Gastroesophageal sphincter (tissue), 4 donors: ENCODE results near the gene GRID2. TPM values are rescaled to one million over a fixed set of nuclear protein-coding genes. Genes with fewer than 3 reads are reported as not detected.

Source experiments
- ATAC-seq: fragments of 150-250 bp; one replicate; pipeline ENCODE4 v1.9.1; 2016; ENCODE audit warnings: mild to moderate bottlenecking, moderate library complexity
- H3K27ac ChIP-seq, 4 donors: fragments of 200-600 bp; sonication (generic) in 3 of 4; 1 replicate in 3 of 4; 2 replicates in 1 of 4; pipeline ENCODE4 v1.5.1; 2016 to 2019
- H3K27me3 ChIP-seq: fragments of 200-600 bp; sonication (generic); one replicate; pipeline ENCODE4 v1.5.1; 2019
- H3K36me3 ChIP-seq, 2 donors: fragments of 200-600 bp; sonication (generic); one replicate each; pipeline ENCODE4 v1.5.1; 2019; ENCODE audit warnings: control low read depth in 1 of 2
- H3K4me1 ChIP-seq, 3 donors: fragments of 200-600 bp; sonication (generic); 1 replicate in 2 of 3; 2 replicates in 1 of 3; pipeline ENCODE4 v1.5.1; 2016 to 2019; ENCODE audit warnings: control low read depth in 2 of 3
- H3K4me3 ChIP-seq, 2 donors: fragments of 200-600 bp; sonication (generic); one replicate each; pipeline ENCODE4 v1.5.1; 2019; ENCODE audit warnings: mild to moderate bottlenecking in 1 of 2, moderate library complexity in 1 of 2
- H3K9me3 ChIP-seq, 3 donors: fragments of 200-600 bp; sonication (generic); one replicate each; pipeline ENCODE4 v1.5.1; 2017 to 2019; ENCODE audit warnings: control low read depth in 2 of 3
- CTCF ChIP-seq, 4 experiments: fragments of 200-600 bp in 2 of 4; fragments of 450-650 bp in 2 of 4; sonication (generic) in 1 of 4; IDR thresholded peaks; one replicate each; pipeline ENCODE4 v1.5.1; 2017 to 2019; ENCODE audit warnings: antibody characterized with exemption in 4 of 4, mild to moderate bottlenecking in 2 of 4, moderate library complexity in 2 of 4
- EP300 ChIP-seq: sonication (generic); formaldehyde crosslinking; IDR thresholded peaks from one replicate; pipeline ENCODE4 v1.6.1; 2017; ENCODE audit warnings: antibody characterized with exemption, mild to moderate bottlenecking
- POLR2A ChIP-seq, 2 donors: fragments of 450-650 bp; IDR thresholded peaks; one replicate each; pipeline ENCODE4 v1.6.1; 2017; ENCODE audit warnings: antibody characterized with exemption in 2 of 2, mild to moderate bottlenecking in 2 of 2, moderate library complexity in 1 of 2
- POLR2AphosphoS5 ChIP-seq: sonication (generic); formaldehyde crosslinking; IDR thresholded peaks from one replicate; pipeline ENCODE4 v1.6.1; 2017; ENCODE audit warnings: antibody characterized with exemption
- WGBS, 2 donors: methylation state at CpG; one replicate each; pipeline ENCODE4 v1.1.5; 2018; ENCODE audit warnings: low coverage in 1 of 2; 5-methylcytosine and 5-hydroxymethylcytosine counted together
- total RNA-seq, 4 donors: library from RNA; depleted of rRNA; stranded (reverse); fragments of >200 nt; gene quantifications; one replicate each; pipeline ENCODE4 v1.1.0, GENCODE V29; 2016

The GRID2 gene
- total RNA-seq, 4 donors from 2014 or later = 0.81 TPM; not detected in 3

- H3K4me3 ChIP-seq = no peak overlapping the region
- 72 to 79% methylated on average over 4 of the region's 4 CpGs for WGBS, 2 donors
- H3K9me3 ChIP-seq = no peaks in the 10 kb centered on the region
- no peaks in the 10 kb centered on the region for H3K27me3 ChIP-seq
- ATAC-seq = no peak
- no peaks in the 10 kb centered on the region for H3K36me3 ChIP-seq
- no peak overlapping the region for H3K27ac ChIP-seq
- TF ChIP-seq EP300 = no peak
- TF ChIP-seq POLR2A (IDR thresholded peaks at IDR 0.05) = no peak
- TF ChIP-seq POLR2AphosphoS5 = no peak
- TF ChIP-seq CTCF (IDR thresholded peaks at IDR 0.05) = no peak
- no peaks in the 10 kb centered on the region for H3K4me1 ChIP-seq
Measured at GRCh38 chr4:93373893-93374860, 1070.4 kb downstream of the GRID2 start.

- no peaks in the 10 kb centered on the region for H3K27me3 ChIP-seq
- whole genome bisulfite sequencing, 2 donors = 56 to 69% methylated on average over 1 to 2 of the region's 2 CpGs
- H3K9me3 ChIP-seq = no peaks in the 10 kb centered on the region
- no peak for ATAC-seq
- H3K4me3 ChIP-seq = no peak overlapping the region
- no peak for TF ChIP-seq EP300
- no peak for TF ChIP-seq POLR2AphosphoS5
- no peak for TF ChIP-seq CTCF (IDR thresholded peaks at IDR 0.05)
- TF ChIP-seq POLR2A (IDR thresholded peaks at IDR 0.05) = no peak
- H3K27ac ChIP-seq = no peak overlapping the region
- no peaks in the 10 kb centered on the region for H3K4me1 ChIP-seq
- H3K36me3 ChIP-seq = no peaks in the 10 kb centered on the region
Measured at GRCh38 chr4:93384241-93384640, 1080.5 kb downstream of the GRID2 start.

- H3K27ac ChIP-seq = no peak overlapping the region
- no peak overlapping the region for H3K4me3 ChIP-seq
Measured at GRCh38 chr4:93384887-93385286, 1081.1 kb downstream of the GRID2 start.

GRCh38 chr4:93394545-93395081 is 1090.8 kb downstream of the GRID2 start:
- H3K36me3 ChIP-seq = no peaks in the 10 kb centered on the region
- no peaks in the 10 kb centered on the region for H3K9me3 ChIP-seq
- 37 to 38% methylated on average over 2 of the region's 2 CpGs for WGBS, 2 donors
- no peak overlapping the region for H3K27ac ChIP-seq
- no peak overlapping the region for H3K4me3 ChIP-seq
- no peaks in the 10 kb centered on the region for H3K27me3 ChIP-seq
- TF ChIP-seq CTCF (IDR thresholded peaks at IDR 0.05) (no peak), POLR2A (IDR thresholded peaks at IDR 0.05) (no peak), POLR2AphosphoS5 (no peak), EP300 (no peak)
- no peaks in the 10 kb centered on the region for H3K4me1 ChIP-seq
- ATAC-seq = no peak

More at GRCh38 chr4:93384887-93385286, 1081.1 kb downstream of the GRID2 start:
- Histone ChIP-seq H3K27me3 (no peaks in the 10 kb centered on the region), H3K4me1 (no peaks in the 10 kb centered on the region), H3K9me3 (no peaks in the 10 kb centered on the region), H3K36me3 (no peaks in the 10 kb centered on the region)
- no peak for TF ChIP-seq CTCF (IDR thresholded peaks at IDR 0.05)
- TF ChIP-seq POLR2A (IDR thresholded peaks at IDR 0.05) = no peak
- no peak for TF ChIP-seq POLR2AphosphoS5
- TF ChIP-seq EP300 = no peak
- ATAC-seq = no peak
- 88 to 95% methylated on average over 2 of the region's 2 CpGs for WGBS, 2 donors
